IPS DF 6.9 (cell line): ENCODE results near the gene ZCCHC14.

Source experiments
- DNase-seq: peaks from one replicate; pipeline ENCODE4 v3.0.0-alpha.2; 2013; ENCODE audit warnings: low read depth, low spot score
- H3K27ac ChIP-seq: one replicate; pipeline ENCODE4 v1.5.1; 2013; ENCODE audit warnings: low read length, control low read depth
- H3K27me3 ChIP-seq: 2 replicates; pipeline ENCODE4 v1.6.1; 2013; ENCODE audit warnings: mild to moderate bottlenecking, low read length; ENCODE audit not compliant: control insufficient read depth, insufficient read depth
- H3K36me3 ChIP-seq: 2 replicates; pipeline ENCODE4 v1.6.1; 2013; ENCODE audit warnings: low read length; ENCODE audit not compliant: control insufficient read depth, insufficient read depth
- H3K4me1 ChIP-seq: 2 replicates; pipeline ENCODE4 v1.6.1; 2013; ENCODE audit warnings: low read length; ENCODE audit not compliant: control insufficient read depth, insufficient read depth
- H3K4me3 ChIP-seq: 2 replicates; pipeline ENCODE4 v1.5.1; 2013; ENCODE audit warnings: mild to moderate bottlenecking, low read length
- H3K9me3 ChIP-seq: 2 replicates; pipeline ENCODE4 v1.6.1; 2013; ENCODE audit warnings: low read length, inconsistent platforms; ENCODE audit not compliant: control insufficient read depth, insufficient read depth
- WGBS: extraction: QIAGEN DNeasy Blood & Tissue Kit; methylation state at CpG from one replicate; pipeline ENCODE4 v1.1.7; 2013; ENCODE audit warnings: mixed read lengths, missing lambda C conversion rate; ENCODE audit not compliant: insufficient read length, insufficient coverage; 5-methylcytosine and 5-hydroxymethylcytosine counted together

Gene ZCCHC14

DNA sequence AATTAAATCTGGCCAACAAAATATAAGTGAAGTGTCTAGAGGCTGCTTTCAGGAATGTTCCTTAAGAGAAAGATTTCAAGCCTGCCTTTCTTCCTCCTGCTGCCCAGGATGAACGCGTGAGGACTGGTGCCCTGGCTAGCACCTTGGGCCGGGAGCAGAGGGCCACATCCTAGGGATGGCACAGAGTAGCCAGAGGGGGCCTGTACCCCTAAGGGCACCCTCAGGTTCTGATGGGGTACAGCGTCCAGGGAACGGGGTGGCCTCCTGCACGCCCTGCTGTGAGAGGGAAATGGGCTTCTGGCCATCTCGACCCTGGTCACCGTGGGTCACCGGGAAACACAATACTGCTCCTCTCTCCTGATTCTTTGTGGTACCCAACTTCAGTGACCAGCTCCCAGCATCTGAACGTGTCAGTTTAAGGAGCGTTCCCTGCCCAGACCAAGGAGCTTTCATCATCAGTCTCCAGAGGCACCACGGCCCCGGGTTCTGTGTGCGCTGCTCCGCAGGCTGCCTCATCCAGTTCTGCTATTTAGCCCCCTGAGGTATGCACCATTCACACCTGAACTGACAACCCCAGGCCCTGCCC, 60.4 kb downstream of the ZCCHC14 start:
- no peaks in the 10 kb centered on the region for H3K9me3 ChIP-seq
- DNase-seq, result no peak
- H3K4me1 ChIP-seq, result peaks cover 1% of the 10 kb centered on the region; the same call in 1 of the 2 replicates
- no peaks in the 10 kb centered on the region for H3K27me3 ChIP-seq
- no peak overlapping the region for H3K4me3 ChIP-seq
- no peak overlapping the region for H3K27ac ChIP-seq
- no CpG with 5 or more reads among the region's 15 CpGs for WGBS
- H3K36me3 ChIP-seq, result 0 out of 2 replicates have a peak, but pooled peaks cover 6% of the 10 kb centered on the region

- peaks cover 3% of the 10 kb centered on the region for H3K4me1 ChIP-seq
- H3K9me3 ChIP-seq, result no peaks in the 10 kb centered on the region
- H3K27ac ChIP-seq, result no peak overlapping the region
- 0 out of 2 replicates have a peak, but pooled peaks cover 6% of the 10 kb centered on the region for H3K36me3 ChIP-seq
- no CpG with 5 or more reads among the region's 7 CpGs for WGBS
- no peaks in the 10 kb centered on the region for H3K27me3 ChIP-seq
- no peak for DNase-seq
- H3K4me3 ChIP-seq, result no peak overlapping the region
Observed at GRCh38 chr16:87431926-87432325, 60.9 kb downstream of the ZCCHC14 start.

DNA sequence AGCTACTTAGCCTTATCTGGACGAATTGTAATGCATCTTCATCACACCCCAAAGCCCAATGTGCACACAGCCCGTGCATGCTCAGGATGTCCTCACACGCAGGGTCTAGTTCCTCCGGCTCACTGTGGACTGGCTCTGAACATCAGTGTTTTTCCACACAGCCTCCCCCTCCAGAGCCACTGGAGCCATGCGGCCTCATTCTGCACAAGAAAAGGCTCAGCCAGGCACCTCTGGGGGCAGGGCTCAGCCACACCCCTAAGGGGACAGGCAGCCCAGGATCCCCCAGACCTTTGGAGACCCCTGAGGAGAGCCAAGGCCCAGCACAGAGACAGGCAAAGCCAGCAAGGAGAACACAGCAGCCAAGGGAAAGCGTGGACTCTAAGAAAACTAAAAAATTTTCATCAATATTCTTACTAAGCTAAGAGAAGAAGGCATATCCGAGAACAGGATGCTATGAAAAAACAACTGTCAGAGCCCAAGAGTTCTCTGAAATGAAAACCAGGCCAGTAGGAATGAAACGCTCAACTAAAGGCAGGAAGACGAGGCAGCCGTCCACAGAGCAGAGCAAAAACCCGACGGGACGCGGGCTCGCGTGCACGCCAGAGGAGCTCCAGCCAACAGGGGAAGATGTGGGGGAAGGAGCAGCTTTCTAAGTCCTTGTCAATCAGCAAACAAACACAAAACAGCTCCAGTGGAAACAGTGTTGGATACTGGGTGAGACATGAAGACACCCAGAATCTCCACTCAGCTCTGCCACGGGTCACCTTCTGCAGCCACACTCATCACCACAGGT, 66.2 kb downstream of the ZCCHC14 start:
- Histone ChIP-seq H3K4me3 (no peak overlapping the region), H3K27ac (no peak overlapping the region), H3K4me1 (peaks cover 9% of the 10 kb centered on the region), H3K9me3 (no peaks in the 10 kb centered on the region), H3K27me3 (no peaks in the 10 kb centered on the region), H3K36me3 (no peaks in the 10 kb centered on the region)
- no peak for DNase-seq
- WGBS, result no CpG with 5 or more reads among the region's 18 CpGs

DNA sequence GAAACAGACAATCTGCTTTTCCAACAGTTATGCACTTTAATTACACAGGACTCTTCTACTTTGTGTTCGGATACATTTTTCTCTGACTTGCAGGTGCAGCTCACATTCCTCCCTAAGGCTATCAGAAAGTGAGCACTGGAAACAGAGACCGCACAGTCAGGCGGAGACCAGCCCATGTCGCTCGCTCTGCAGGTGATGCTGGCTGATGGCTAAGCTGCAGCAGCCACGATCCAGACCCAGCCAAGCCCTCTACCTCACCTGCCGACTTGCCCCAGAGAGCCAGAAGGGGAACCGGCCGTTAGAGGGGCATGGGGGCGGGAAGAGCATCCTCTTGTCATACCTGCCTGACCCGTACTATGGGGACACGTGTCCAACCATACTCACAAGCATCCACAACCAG, 66.9 kb downstream of the ZCCHC14 start:
- Histone ChIP-seq H3K27ac (no peak overlapping the region), H3K4me1 (peaks cover 9% of the 10 kb centered on the region), H3K4me3 (no peak overlapping the region), H3K27me3 (no peaks in the 10 kb centered on the region), H3K9me3 (no peaks in the 10 kb centered on the region), H3K36me3 (no peaks in the 10 kb centered on the region)
- no peak for DNase-seq
- no CpG with 5 or more reads among the region's 12 CpGs for WGBS

DNA sequence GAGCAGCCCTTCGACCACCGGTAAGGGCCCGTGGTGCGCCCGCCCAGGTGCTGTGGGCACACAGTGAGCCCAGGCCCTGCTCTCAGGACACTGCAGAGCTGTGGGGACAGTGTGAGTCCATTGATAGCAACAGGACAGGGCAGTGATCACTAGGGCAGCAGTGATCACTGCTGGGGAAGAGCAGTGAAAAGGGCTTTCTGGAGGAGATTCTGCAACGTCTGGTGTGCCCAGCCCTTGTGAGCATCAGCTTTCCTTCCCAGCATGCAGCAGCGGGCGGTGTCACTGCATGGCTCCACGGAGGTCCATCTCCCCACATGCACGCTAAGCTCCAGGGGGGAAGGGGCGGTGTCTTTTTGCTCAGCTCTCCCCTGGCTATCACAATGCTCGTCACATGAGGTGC, 68.6 kb downstream of the ZCCHC14 start:
- peaks cover 9% of the 10 kb centered on the region for H3K4me1 ChIP-seq
- no peak overlapping the region for H3K4me3 ChIP-seq
- WGBS, result no CpG with 5 or more reads among the region's 12 CpGs
- no peaks in the 10 kb centered on the region for H3K9me3 ChIP-seq
- no peak for DNase-seq
- no peaks in the 10 kb centered on the region for H3K36me3 ChIP-seq
- H3K27ac ChIP-seq, result no peak overlapping the region
- no peaks in the 10 kb centered on the region for H3K27me3 ChIP-seq

- H3K27ac ChIP-seq, result no peak overlapping the region
- H3K4me3 ChIP-seq, result no peak overlapping the region
- no peaks in the 10 kb centered on the region for H3K9me3 ChIP-seq
- H3K36me3 ChIP-seq, result no peaks in the 10 kb centered on the region
- DNase-seq, result no peak
- WGBS, result no CpG with 5 or more reads among the region's 15 CpGs
- no peaks in the 10 kb centered on the region for H3K27me3 ChIP-seq
- peaks cover 9% of the 10 kb centered on the region for H3K4me1 ChIP-seq
Observed at GRCh38 chr16:87423429-87423828, 69.4 kb downstream of the ZCCHC14 start.

- no peak for DNase-seq
- no peaks in the 10 kb centered on the region for H3K9me3 ChIP-seq
- H3K27ac ChIP-seq, result no peak overlapping the region
- no peaks in the 10 kb centered on the region for H3K27me3 ChIP-seq
- H3K36me3 ChIP-seq, result 0 out of 2 replicates have a peak, but pooled peaks cover 7% of the 10 kb centered on the region
- no peak overlapping the region for H3K4me3 ChIP-seq
- peaks cover 9% of the 10 kb centered on the region for H3K4me1 ChIP-seq
- WGBS, result no CpG with 5 or more reads among the region's 11 CpGs
Observed at GRCh38 chr16:87422106-87422505, 70.7 kb downstream of the ZCCHC14 start.

GRCh38 chr16:87421003-87421912, 71.6 kb downstream of the ZCCHC14 start:
- Histone ChIP-seq H3K27me3 (no peaks in the 10 kb centered on the region), H3K4me3 (no peak overlapping the region), H3K9me3 (no peaks in the 10 kb centered on the region), H3K36me3 (0 out of 2 replicates have a peak, but pooled peaks cover 9% of the 10 kb centered on the region), H3K27ac (no peak overlapping the region), H3K4me1 (peaks cover 3% of the 10 kb centered on the region)
- no peak for DNase-seq
- no CpG with 5 or more reads among the region's 25 CpGs for WGBS

DNA sequence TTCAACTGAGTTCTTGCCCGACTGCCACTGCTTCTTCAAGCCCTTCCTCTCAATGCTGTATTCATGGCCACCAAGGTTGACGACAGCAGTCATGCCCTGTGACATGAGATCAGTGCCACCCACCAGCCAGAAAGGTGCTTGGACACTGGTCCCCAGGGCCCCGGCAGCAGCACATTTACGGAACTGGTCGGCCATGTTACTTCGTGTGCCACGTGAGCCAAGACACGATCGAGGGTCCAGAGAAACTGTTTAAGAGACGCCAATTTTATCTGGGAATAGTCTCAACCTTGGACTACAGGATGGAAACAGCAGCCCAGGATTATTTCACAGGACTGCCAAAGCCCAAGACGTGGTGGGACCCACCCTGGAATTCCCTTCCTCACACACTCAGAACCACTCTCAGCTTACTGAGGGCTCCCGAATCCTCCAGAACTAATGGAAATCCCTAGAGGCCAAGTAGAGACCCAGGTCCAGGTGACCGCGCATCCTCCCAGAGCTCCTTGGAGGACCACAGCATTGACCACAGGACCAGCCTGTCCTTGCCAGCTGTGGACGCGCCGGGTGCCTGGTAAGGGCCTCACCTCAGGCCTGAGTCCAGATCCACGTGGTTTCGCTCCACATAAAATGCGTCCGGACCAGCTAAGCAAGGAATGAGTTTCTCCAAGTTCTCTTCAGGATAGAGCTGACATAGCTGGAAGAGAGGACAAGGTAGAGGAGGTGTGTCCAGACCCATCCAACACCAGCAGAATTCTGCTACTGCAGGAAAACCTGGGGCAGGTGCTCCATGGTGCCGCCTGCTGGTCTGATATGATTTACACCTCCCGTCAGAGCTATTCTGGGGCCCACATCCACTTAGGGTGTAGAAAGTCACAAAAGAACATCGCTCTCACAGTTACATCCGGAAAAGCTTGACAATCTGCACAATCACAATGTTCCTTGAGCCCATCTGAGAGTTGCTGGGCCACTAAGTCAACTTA, 72.5 kb downstream of the ZCCHC14 start:
- Histone ChIP-seq H3K27me3 (no peaks in the 10 kb centered on the region), H3K27ac (no peak overlapping the region), H3K36me3 (0 out of 2 replicates have a peak, but pooled peaks cover 9% of the 10 kb centered on the region), H3K4me1 (peaks cover 2% of the 10 kb centered on the region), H3K4me3 (no peak overlapping the region), H3K9me3 (no peaks in the 10 kb centered on the region)
- WGBS, result no CpG with 5 or more reads among the region's 25 CpGs
- DNase-seq, result no peak
